Osteoblast (primary cell): ENCODE data around the gene ATG7. TPM values are rescaled to one million over a fixed set of nuclear protein-coding genes. Genes with fewer than 3 reads are reported as not detected.
A peak's percentile ranks its signal among the peaks of the same experiment; 100 is the strongest.

ENCODE experiments used
- DNase-seq: peaks from one replicate; pipeline ENCODE4 v3.0.0; 2011; ENCODE audit warnings: low spot score, mixed read lengths; ENCODE audit not compliant: insufficient read length; ENCODE audit errors: missing footprints
- H2AFZ ChIP-seq: 2 replicates; pipeline ENCODE4 v1.6.0; 2011; ENCODE audit warnings: mild to moderate bottlenecking, low read length
- H3K27ac ChIP-seq: 2 replicates; pipeline ENCODE4 v1.5.1; 2011; ENCODE audit warnings: mild to moderate bottlenecking, low read depth, low read length, moderate library complexity
- H3K27me3 ChIP-seq: 2 replicates; pipeline ENCODE4 v1.6.0; 2012; ENCODE audit warnings: mild to moderate bottlenecking, control low read depth, inconsistent platforms, low read length, moderate library complexity; ENCODE audit not compliant: insufficient read depth
- H3K36me3 ChIP-seq: 2 replicates; pipeline ENCODE4 v1.5.1; 2011; ENCODE audit warnings: mild to moderate bottlenecking, low read length, control low read depth, moderate library complexity; ENCODE audit not compliant: insufficient read depth
- H3K4me1 ChIP-seq: 2 replicates; pipeline ENCODE4 v1.5.1; 2011; ENCODE audit warnings: mild to moderate bottlenecking, low read length, control low read depth, moderate library complexity; ENCODE audit not compliant: insufficient read depth
- H3K4me2 ChIP-seq: 2 replicates; pipeline ENCODE4 v1.6.0; 2011; ENCODE audit warnings: mild to moderate bottlenecking, low read length; ENCODE audit not compliant: insufficient read depth
- H3K4me3 ChIP-seq: fragments of 200-600 bp; sonication (generic); 3 replicates; pipeline ENCODE4 v1.5.1; 2012; ENCODE audit warnings: mild to moderate bottlenecking, low read length, inconsistent platforms; ENCODE audit not compliant: insufficient read depth
- H3K79me2 ChIP-seq: 2 replicates; pipeline ENCODE4 v1.6.0; 2012; ENCODE audit warnings: mild to moderate bottlenecking, low read length, control low read depth, inconsistent platforms; ENCODE audit not compliant: insufficient read depth
- H3K9me3 ChIP-seq: 2 replicates; pipeline ENCODE4 v1.5.1; 2011; ENCODE audit warnings: low read depth, low read length, control low read depth
- H4K20me1 ChIP-seq: 2 replicates; pipeline ENCODE4 v1.6.0; 2012; ENCODE audit warnings: mild to moderate bottlenecking, low read length, control low read depth; ENCODE audit not compliant: insufficient read depth
- total RNA-seq: library from RNA; depleted of rRNA; stranded (reverse); fragments of >200 nt; gene quantifications from 2 replicates; pipeline ENCODE4 v1.2.3, GENCODE V29; 2012
- TF ChIP-seq, protein P1 (sequence below): IDR thresholded peaks from 2 replicates; pipeline ENCODE4 v1.5.1; 2011; ENCODE audit warnings: mild to moderate bottlenecking, low read depth, low read length, moderate library complexity; ENCODE audit errors: extremely low read depth

The ATG7 gene
- total RNA-seq, 1 donor = 93.4 TPM

DNA sequence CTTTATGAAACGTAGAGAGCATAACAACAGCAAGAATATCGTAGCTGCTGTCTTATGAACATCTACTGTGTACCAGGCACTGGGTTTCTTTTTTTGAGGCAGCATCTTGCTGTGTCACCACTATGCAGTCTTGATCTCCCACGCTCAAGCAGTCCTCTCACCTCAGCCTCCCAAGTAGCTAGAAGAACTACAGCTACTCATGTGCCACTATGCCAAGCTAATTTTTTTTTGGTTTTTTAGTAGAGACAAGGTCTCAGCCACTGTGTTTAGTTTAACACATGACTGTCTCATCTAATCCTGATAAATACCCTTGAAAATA lies 241.6 kb downstream of the ATG7 start:
- Histone ChIP-seq H3K79me2 (peaks cover 6% of the 10 kb centered on the region), H3K4me2 (peak overlapping the region; percentile 64), H3K9me3 (no peaks in the 10 kb centered on the region), H4K20me1 (no peaks in the 10 kb centered on the region), H2AFZ (no peak overlapping the region), H3K36me3 (peaks cover 2% of the 10 kb centered on the region), H3K27ac (peak overlapping the region; percentile 57), H3K4me3 (no peak overlapping the region), H3K27me3 (no peaks in the 10 kb centered on the region), H3K4me1 (peaks cover 36% of the 10 kb centered on the region)
- TF ChIP-seq, protein P1, sequence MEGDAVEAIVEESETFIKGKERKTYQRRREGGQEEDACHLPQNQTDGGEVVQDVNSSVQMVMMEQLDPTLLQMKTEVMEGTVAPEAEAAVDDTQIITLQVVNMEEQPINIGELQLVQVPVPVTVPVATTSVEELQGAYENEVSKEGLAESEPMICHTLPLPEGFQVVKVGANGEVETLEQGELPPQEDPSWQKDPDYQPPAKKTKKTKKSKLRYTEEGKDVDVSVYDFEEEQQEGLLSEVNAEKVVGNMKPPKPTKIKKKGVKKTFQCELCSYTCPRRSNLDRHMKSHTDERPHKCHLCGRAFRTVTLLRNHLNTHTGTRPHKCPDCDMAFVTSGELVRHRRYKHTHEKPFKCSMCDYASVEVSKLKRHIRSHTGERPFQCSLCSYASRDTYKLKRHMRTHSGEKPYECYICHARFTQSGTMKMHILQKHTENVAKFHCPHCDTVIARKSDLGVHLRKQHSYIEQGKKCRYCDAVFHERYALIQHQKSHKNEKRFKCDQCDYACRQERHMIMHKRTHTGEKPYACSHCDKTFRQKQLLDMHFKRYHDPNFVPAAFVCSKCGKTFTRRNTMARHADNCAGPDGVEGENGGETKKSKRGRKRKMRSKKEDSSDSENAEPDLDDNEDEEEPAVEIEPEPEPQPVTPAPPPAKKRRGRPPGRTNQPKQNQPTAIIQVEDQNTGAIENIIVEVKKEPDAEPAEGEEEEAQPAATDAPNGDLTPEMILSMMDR = no peak
- DNase-seq = no peak

DNA sequence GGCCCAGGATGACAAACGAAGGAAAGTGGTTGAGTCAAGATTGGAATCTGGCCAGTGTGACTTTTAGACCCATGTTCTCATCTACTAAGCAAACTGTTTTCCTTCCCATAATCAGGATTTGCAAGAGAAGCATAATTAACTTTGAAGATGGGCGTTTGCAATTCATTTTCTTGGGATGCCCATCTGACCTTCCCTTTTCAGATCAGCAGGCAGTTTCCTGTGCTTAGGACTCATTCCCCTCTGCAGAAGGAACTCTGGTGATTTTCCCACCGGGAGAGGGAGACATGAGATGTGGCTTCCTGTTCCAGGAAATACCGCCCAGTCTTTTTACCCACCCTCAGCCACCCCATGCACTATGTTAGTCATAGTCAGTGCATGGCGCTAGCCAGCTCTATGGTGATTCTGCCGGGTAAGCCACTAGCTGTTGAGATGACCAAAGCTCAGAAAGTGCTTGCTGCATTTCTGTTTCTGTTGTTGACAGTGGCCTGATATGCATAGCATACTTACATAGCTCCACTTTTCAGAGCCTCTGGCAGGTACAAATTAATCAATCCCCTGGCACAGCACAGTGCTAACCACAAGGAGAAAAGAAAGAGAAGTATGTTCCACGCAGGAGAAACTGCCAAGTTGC lies 242.1 kb downstream of the ATG7 start:
- H3K4me3 ChIP-seq = peak overlapping the region; percentile 10
- H3K4me1 ChIP-seq = peaks cover 31% of the 10 kb centered on the region
- H3K9me3 ChIP-seq = no peaks in the 10 kb centered on the region
- H3K36me3 ChIP-seq = peaks cover 2% of the 10 kb centered on the region
- H3K27me3 ChIP-seq = no peaks in the 10 kb centered on the region
- TF ChIP-seq, protein P1 = no peak
- H3K79me2 ChIP-seq = peaks cover 6% of the 10 kb centered on the region
- H3K4me2 ChIP-seq = peak overlapping the region; percentile 64
- peak overlapping the region; percentile 57 for H3K27ac ChIP-seq
- no peaks in the 10 kb centered on the region for H4K20me1 ChIP-seq
- peak; percentile 98 for DNase-seq
- H2AFZ ChIP-seq = no peak overlapping the region

DNA sequence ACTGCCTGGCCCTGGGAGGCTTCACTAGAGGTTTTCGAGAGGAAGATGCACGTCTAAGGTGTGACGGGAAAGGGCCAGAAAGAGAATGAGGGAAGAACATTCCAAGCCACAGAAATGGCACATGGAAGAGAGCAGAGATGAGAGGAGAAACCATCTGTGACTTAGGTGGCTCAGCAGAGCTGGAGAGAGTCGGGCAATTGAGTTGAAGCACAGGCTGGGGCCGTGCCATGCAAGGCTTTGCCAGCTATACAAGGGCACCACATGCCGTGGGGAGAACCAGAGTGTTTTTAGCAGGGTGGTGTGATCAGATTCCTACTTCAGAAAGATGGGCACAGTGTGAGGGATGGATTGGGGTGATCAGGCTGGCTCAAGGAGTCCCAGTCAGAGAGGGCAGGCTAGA lies 245.4 kb downstream of the ATG7 start:
- no peak overlapping the region for H3K4me2 ChIP-seq
- no peaks in the 10 kb centered on the region for H4K20me1 ChIP-seq
- DNase-seq = no peak
- H3K36me3 ChIP-seq = no peaks in the 10 kb centered on the region
- H3K9me3 ChIP-seq = no peaks in the 10 kb centered on the region
- TF ChIP-seq, protein P1 = no peak
- H3K4me3 ChIP-seq = no peak overlapping the region
- H3K27ac ChIP-seq = no peak overlapping the region
- no peaks in the 10 kb centered on the region for H3K27me3 ChIP-seq
- peaks cover 18% of the 10 kb centered on the region for H3K4me1 ChIP-seq
- H2AFZ ChIP-seq = no peak overlapping the region
- no peaks in the 10 kb centered on the region for H3K79me2 ChIP-seq

GRCh38 chr3:11521167-11521566 lies 249.0 kb downstream of the ATG7 start:
- H4K20me1 ChIP-seq = no peaks in the 10 kb centered on the region
- H3K27me3 ChIP-seq = no peaks in the 10 kb centered on the region
- no peak for DNase-seq
- TF ChIP-seq, protein P1 = no peak
- no peaks in the 10 kb centered on the region for H3K9me3 ChIP-seq
- H3K36me3 ChIP-seq = no peaks in the 10 kb centered on the region
- no peaks in the 10 kb centered on the region for H3K4me1 ChIP-seq
- no peak overlapping the region for H2AFZ ChIP-seq
- no peak overlapping the region for H3K4me2 ChIP-seq
- H3K79me2 ChIP-seq = no peaks in the 10 kb centered on the region
- no peak overlapping the region for H3K4me3 ChIP-seq
- no peak overlapping the region for H3K27ac ChIP-seq
